NCI-H526 (cell line): ENCODE measurements around the gene ACER3.
"Not testable (repeated sequence)": the region's sequence is repeated elsewhere in the genome, so short reads cannot be mapped to it uniquely, and the experiment has no call there.

Source experiments
- DNase-seq, 2 experiments: peaks; one replicate each; lab custom pipeline; 2025; lab: John Stamatoyannopoulos, UW

ACER3 gene

GRCh38 chr11:76995081-76995576 is 134.4 kb downstream of the ACER3 start:
- DNase-seq: no peak

- no peak for DNase-seq
These were observed 136.8 kb downstream of the ACER3 start for GRCh38 chr11:76997512-76997911.

GRCh38 chr11:76999597-76999996 is 138.9 kb downstream of the ACER3 start:
- DNase-seq: no peak

- DNase-seq: no peak
These were observed 140.9 kb downstream of the ACER3 start for GRCh38 chr11:77001613-77002012.

- DNase-seq: no peak
These were observed 142.1 kb downstream of the ACER3 start for GRCh38 chr11:77002776-77003175.

- DNase-seq: no peak
These were observed 143.2 kb downstream of the ACER3 start for GRCh38 chr11:77003963-77004362.

- no peak for DNase-seq
These were observed 148.9 kb downstream of the ACER3 start for GRCh38 chr11:77009533-77010160.

GRCh38 chr11:77014669-77015068 is 154.0 kb downstream of the ACER3 start:
- DNase-seq: no peak

- not testable (repeated sequence) for DNase-seq
These were observed 157.7 kb downstream of the ACER3 start for GRCh38 chr11:77018396-77018924.

GRCh38 chr11:77019976-77020595 is 159.4 kb downstream of the ACER3 start:
- DNase-seq: no peak

GRCh38 chr11:77020734-77021133 is 160.0 kb downstream of the ACER3 start:
- no peak for DNase-seq

GRCh38 chr11:77024745-77025144 is 164.0 kb downstream of the ACER3 start:
- DNase-seq: no peak

- no peak for DNase-seq
These were observed 165.5 kb downstream of the ACER3 start for GRCh38 chr11:77026221-77026620.

- DNase-seq: no peak
These were observed 166.0 kb downstream of the ACER3 start for GRCh38 chr11:77026743-77027142.

GRCh38 chr11:77027275-77027674 is 166.6 kb downstream of the ACER3 start:
- DNase-seq: no peak

- no peak for DNase-seq
These were observed 169.1 kb downstream of the ACER3 start for GRCh38 chr11:77029829-77030228.

GRCh38 chr11:77030834-77031414 is 170.2 kb downstream of the ACER3 start:
- DNase-seq: no peak

- DNase-seq: no peak
These were observed 170.9 kb downstream of the ACER3 start for GRCh38 chr11:77031599-77031998.

- DNase-seq: no peak
These were observed 174.3 kb downstream of the ACER3 start for GRCh38 chr11:77035039-77035438.

GRCh38 chr11:77035580-77035979 is 174.9 kb downstream of the ACER3 start:
- no peak for DNase-seq

GRCh38 chr11:77036398-77036797 is 175.7 kb downstream of the ACER3 start:
- no peak for DNase-seq

GRCh38 chr11:77037057-77037456 is 176.3 kb downstream of the ACER3 start:
- no peak for DNase-seq
